GM18907 (cell line): Measurements from ENCODE around the gene YTHDF1.

Experiments
- ATAC-seq: cut with Tn5 transposase; IDR thresholded peaks from one replicate; pipeline ENCODE4 v1.9.1; 2021; ENCODE audit warnings: mild to moderate bottlenecking, moderate library complexity; ENCODE audit not compliant: unreplicated experiment

Gene YTHDF1

DNA sequence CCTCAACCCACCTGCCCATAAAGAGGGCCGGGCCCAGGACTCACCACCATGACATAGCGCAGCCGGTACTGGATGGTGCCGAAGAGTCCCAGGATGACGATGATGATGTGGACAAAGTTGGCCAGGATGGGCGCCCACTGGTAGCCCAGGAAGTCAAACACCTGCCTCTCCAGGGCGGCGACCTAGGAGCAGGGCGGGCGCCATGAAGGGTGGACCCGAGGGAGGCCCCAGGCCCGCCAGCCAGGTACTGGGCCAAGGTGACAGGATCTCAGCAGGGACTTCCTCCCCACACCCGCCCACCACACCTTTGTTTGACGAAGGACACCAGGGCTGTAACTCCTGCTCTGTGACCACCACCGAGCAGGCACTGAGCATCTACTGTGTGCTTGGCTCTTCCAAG, 34.0 kb upstream of the YTHDF1 start:
- no peak for ATAC-seq

DNA sequence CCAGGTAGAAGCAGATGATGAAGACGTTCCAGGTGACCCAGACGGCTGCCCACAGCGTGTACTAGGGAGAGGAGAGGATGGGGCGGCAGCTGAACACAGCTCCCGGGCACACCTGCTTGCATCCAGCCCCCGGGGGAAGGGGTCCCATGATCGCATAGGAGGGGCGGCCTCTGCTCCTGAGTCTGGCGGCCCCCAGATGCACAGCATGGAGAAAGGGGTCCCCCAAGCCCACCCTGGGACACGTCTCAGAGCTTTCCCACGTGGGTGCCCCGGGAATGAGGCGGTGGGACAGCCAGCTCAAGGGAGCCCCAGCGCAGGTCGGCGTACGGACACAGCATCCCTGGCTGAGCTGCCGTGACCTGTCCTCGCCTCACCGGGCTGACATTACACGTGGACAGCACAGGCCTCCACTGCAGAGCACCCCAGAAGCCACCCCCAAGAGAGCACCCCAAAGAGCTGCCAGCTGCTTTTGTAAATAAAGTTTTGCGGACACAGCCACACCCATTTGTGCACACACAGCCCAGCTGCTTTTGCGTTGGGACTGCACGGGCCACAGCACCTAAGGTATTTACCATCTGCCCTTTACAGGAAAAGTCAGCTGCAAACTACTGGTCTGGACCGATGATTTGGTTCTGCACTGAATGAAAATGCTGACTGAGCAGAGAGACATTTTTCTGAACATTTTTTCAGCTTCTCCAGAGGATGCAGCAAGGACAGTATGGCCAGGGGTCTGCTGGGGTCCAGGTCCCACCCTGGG, 33.1 kb upstream of the YTHDF1 start:
- no peak for ATAC-seq

DNA sequence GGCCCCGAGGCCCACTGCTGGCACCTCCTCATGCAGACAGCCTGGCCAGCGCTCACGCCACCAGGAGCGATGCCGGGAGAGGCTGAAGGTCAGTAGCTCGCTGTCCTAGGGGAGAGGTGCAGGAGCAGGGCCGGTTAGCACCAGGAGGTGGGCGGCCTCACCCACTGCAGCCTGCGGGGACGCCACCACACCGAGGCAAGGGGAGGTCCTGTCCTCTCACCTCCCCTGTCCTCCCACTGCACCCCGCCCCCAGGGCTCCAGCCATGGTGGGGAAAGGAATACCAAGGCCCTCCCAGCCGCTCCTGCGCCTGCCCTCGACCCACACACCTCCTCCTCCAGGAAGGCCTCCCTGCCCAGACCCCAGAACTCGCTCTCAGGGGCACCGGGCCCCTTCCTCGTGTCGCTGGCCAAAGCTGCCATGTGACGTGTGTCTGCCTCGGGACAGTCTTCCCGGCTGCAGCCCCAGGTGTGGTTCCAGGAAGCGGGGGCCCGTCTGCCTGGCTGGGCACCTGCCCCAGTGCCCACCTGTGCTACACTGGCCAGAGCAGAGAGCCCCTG, 31.8 kb upstream of the YTHDF1 start:
- ATAC-seq: no peak

DNA sequence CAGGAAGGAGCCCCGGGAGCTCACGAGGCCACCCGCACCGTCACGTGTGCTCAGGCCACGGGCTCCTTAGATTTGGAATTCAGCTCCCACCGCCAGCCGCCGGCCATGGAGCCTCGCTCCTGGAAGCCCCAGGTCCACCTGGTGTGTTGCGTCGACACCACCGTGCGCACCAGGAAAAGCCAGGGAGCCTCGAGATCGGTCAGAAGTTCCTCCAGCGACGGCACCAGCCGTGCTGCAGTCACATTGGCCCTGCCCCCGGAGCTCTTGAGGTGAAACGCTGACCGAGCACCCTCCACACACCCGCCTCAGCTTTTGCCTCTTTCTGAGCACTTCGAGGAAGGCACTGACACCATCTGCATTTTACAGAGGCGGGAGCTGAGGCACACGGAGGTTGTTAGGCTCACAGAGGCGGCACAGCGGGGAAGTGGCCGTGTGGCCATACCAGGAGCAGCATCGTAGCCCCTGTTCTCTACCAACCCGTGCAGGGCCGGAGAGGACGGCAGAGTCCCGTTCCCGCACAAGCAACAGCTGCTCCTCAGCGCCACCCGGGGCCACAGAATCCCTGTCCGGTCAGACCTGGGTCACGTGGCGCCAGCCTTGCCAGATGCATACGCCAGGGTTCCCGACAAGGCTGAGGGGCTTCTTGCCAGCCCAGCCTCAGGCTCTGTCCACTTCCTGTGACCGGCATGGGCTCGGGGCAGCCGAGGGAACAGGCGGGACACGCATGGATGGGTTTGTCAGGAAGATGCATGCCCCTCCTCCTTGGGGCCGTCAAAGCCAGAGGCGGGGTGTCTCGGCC, 30.8 kb upstream of the YTHDF1 start:
- no peak for ATAC-seq

DNA sequence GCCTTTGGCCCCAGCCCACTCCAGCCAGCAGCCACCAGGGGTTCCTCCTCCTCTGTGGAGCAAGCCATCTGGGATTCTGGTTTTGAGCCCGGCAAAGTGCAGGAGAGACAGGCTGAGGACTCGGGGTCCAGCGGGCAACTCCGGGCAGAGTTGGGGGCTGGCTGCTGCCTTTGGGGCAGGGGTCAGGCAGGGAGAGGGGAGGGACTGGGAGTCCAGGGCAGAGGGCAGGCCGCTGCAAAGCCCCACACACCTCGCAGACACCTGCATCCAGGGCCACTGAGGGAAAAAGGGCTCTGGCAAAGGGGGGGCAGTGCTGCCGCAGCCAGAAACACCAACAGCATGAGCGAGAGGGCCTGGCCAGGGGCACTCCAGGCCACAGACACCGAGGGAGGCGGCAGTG, 28.5 kb upstream of the YTHDF1 start:
- ATAC-seq: no peak

DNA sequence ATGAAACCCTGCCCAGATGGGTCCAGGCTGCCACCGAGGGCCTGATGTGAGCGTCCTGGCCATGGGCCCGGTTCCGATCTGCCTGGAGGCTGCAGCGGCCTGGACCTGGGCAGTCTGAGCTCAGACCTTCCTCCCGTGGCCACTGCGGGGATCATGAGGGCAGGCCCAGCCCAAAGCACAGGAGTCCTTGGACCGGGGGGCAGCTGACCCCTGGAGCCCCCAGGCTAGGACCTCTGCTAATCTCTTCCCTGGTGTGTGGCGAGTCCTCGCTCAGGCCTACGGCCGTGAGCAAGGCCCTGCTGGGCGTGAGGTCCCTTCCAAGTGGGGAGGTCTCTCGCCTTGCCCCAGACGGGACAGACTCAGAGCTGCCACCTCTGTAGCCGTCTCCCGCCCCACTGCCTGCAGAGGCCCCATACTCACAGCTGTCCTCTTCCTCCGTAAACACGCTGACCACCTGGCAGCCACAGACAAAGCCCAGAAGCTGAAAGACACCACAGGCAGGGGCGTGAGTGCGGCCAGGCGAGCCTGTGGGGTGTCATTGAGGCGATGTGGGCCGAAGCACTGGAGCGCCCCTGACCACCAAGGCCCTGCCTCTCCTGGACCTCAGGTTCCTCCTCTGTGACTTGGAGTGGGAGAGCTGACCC, 27.8 kb upstream of the YTHDF1 start:
- no peak for ATAC-seq

DNA sequence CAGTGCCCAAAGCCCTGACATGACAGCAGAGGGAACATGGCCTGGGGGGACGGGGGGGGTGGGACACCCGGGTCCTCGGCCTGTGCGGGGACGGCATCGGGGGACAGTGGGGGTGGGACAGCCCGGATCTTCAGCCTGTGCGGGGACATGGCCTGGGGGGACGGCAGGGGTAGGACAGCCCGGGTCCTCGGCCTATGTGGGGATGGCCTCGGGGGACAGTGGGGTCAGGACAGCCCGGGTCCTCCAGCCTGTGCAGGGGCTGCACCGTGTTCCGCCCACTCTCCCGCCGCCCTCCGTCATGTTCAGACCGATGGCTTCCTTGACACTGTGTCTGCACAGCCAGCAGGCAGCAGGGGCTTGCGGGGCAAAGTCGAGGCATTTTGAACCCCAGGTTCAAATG, 26.8 kb upstream of the YTHDF1 start:
- ATAC-seq: no peak

DNA sequence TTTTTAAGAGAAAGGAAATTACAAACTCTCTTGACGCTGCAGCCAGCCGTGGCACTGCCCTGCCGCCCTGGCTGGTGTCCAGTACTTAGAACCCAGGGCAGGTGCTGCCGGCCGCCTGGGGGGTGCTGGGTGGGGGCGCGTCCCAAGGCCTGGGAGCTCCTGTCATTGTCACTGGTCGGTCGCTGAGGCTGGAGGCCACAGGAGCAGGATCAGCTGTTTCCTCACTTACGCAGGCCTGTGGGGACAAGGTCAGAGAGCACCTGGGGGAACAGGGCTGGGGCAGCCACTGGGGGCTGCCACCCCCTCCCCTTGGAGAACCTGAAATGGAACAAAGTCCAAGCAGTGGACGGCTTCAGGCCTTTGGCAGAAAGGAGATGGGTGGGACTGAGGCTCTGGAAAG, 25.3 kb upstream of the YTHDF1 start:
- ATAC-seq: no peak

DNA sequence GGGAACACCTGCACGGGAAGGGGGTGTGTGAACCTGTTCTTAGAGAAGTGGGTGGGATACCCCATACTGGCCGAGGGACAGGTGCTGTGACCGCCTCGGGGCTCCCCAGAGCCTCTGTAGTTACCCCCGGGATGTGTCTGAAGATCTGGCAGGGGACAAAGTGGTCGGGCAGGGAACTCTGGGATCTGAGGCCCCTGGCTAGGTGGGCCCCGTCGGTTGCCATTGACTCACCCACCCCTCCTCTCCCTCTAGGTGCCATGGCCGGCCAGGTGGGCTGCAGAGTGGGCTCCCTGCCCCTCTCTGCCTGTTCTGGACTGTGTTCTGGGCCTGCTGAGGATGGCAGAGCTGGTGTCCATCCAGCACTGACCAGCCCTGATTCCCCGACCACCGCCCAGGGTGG, 24.1 kb upstream of the YTHDF1 start:
- ATAC-seq: no peak

DNA sequence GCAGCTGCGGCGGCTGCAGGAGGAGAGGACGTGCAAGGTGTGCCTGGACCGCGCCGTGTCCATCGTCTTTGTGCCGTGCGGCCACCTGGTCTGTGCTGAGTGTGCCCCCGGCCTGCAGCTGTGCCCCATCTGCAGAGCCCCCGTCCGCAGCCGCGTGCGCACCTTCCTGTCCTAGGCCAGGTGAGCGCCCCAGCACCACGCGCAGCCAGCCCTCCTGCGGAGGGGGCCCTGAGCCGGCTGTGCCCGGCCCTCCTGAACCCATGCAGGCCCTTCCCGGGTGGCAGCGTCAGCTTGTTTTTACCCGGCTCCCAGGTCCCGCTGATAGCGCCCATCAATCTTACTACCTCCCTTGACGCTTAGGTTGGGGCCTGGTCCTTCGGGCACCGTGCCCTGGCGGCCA, 23.5 kb upstream of the YTHDF1 start:
- ATAC-seq: no peak

DNA sequence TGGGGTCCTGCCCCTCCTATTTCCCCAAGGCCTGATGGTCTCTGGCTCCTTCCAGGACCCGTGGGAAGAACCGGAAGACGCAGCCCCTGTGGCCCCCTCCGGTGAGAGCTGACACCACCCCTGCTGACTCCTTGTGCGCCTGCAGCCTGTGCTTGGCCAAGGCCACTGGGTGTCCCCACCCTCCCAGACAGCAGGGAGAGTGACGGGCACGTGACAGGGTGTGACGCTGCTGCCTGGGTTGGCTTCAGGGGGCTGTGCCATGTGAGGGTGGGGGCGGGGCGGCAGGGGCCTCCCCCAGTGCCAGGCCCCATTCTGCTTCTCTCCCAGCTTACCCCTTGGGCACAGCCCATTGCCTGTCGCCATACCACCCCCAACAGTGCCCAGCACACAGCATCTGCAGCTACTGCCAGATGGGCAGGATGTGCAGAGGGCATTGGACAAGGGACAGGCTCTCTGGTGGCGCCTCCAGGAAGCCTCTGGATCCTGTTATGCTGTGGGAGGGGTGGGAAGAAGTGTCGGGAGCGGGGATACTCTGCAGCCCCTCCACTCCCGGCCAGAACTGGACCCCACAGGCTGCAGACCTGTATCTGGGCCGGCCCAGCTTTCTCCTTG, 22.7 kb upstream of the YTHDF1 start:
- no peak for ATAC-seq

DNA sequence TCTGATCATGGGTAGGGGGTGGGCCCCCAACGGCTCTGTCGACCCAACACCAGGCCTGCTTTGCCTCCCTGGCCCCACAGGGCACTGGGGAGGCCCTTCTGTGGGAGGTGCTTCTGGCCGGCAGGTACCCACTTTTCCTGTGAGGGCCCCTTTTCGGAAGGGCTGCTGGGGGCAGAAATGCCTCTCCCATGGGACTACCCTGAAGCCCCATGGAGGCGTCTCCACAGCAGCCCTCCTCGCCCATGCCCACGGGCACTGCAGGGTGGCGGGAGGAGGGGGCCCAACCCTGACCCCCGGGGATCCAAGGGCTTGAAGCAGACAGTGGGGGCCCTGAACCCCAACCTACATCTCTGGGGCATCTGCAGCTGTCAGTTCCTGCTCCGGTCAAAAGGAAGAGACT, 22.1 kb upstream of the YTHDF1 start:
- ATAC-seq: no peak

DNA sequence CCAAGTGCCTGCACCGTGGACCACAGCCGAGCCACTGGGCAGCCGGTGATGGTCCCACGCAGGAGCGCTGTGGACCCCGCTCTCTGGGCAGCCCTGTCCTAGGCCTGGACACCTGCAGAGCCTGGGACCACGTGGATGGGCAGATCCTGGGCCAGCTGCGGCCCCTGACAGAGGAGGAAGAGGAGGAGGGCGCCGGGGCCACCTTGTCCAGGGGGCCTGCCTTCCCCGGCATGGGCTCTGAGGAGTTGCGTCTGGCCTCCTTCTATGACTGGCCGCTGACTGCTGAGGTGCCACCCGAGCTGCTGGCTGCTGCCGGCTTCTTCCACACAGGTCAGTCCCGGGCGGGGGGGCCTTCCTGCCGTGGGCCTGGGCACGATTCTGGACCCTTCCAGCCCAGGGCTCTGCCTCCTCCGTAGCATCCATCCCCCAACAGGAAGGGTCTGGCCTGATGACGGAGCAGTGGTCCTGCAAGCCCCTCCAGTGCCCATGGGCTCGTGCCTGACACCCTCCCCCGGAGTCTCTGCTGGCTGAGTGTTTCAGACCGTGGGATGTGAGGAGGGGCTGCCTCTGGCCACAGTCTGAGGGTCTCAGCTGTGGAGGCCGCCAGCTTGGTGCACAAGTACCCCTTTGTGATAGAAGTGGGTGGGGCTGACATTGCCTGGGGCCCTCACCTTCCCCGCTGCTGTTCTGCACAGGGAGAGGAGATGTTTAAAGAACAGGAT, 20.3 kb upstream of the YTHDF1 start:
- no peak for ATAC-seq

DNA sequence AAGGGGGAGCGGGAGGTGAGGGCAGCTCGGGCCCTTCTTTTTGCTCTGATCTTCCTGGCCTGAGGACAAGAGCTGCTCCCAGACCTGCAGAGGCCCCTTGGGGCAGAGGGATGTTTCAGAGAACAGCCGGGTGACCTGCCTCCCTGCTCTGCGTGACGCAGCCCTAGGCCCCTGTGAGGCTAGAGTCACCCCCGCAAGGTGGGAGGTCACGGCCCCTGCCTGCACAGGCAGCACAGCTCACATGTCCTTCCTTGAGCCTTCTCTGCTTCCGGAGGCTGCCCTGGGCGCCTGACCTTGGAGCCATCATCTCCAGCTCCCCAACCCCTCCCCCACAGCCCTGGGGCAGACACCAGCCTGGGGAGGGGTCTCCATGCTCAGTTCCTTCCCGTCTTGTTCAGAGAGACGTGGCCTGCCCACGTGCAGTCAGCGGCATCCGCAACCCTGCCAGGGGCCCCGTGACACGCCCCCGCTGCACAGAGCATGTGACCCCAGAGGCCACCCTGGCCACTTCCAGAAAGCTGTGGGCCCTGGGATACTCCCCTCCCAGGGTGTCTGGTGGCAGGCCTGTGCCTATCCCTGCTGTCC, 19.6 kb upstream of the YTHDF1 start, which contains the start of gene BIRC7:
TSS of gene BIRC7 (plus strand) at position 507 of the 585 bp plus-strand sequence. CDS start 192 bp downstream, outside the sequence.
- ATAC-seq: no peak

DNA sequence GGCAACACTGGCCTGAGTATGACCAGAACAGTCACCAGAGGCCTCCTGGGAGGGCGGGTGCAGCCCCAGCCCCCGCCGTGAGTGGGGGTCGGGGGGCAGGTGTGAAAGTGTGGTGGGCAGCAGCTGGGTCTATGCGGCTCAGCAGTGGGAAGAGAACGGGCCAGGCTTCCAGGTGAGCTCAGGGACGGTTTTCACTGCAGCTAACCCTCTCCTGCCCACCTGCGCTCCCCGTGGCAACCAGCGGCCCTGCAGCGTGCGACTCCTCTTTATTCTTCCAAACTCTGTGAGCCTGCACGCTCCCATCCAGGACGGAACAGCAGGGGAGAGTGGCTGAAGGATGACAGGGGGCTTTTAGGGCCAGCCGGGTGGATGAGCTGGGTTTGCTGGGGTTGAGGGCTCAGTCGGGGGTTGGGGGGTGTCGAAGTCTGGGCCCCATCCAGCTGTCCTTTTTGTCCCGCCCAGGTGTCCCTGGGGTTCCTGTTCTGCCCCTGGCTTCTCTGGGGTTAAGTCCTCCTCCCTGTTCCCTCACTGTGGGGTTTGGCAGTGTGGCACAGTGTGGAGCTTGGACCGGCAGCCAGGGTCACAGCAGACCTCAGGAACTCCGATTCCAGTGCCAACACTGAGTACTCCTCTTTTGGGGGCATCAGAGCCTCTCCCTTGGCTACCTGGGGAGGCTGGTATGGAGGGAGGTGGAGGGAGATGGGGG, 18.9 kb upstream of the YTHDF1 start:
- no peak for ATAC-seq

DNA sequence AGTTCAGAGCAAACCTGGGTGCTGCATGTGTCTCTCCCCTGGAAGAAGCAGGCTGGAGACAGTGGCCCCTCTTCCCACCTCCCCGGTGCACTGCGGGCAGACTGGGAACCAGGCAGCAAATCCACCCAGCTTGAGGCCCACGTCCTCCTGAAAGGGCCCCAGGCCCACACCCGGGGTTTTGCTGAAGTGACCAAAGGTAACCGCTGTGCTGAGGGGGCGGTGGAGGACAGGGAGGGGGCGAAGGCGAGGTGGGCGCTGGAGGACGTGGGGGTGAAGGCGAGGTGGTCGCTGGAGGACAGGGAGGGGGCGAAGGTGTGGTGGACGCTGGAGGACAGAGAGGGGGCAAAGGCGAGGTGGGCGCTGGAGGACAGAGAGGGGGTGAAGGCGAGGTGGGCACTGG, 18.0 kb upstream of the YTHDF1 start:
- no peak for ATAC-seq

DNA sequence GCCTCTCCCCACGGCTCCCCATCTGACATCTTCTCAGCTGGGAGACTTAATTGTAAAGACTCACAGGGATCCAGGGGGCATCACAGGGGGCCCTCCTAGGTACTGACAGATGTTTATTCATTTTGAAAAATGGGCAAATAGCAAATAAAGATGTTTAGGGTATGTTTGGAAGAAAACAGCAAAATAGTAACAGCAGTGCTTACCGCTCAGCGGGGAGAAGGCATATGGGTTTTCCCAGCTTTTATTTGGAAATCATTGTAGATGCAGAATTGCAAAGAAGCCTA, 17.1 kb upstream of the YTHDF1 start:
- no peak for ATAC-seq

DNA sequence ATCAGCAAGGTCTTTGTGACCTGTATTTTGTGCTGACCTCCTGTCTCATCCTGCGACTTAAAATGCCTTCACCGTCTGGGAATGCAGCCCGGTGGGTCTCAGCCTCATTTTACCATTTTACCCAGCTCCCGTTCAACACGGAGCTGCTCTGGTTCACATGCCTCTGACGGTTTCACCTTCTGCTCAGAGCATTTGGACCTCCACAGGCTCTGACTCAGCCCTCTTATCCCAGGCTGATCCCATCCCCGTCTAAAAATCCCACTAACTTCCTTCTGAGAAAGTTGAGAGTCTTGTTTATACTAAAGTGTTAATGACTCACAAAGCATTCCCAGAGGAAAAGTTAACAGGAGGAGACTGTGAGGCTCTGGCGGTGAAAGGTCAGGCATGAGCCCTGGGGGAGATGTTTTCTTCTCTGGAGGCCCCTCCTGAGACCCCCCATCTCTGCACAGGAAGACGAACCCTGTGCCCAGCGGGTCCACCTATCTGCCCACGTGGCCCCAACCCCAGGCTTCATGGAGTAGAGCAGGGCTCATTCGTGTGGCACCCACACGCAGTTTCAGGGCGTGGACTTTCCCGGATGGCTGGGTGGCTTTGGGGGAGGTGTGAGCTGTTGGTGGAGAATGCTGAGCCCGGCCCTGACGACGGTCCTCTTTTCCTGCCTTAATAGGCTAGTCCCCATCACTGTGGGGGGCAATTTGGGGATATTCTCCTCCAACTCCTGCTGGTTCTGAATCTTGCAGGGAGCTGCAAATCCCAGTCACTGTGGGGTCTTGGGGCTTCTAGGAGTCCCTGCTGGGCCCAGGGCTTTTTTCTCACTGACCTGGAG, 16.5 kb upstream of the YTHDF1 start:
- no peak for ATAC-seq

DNA sequence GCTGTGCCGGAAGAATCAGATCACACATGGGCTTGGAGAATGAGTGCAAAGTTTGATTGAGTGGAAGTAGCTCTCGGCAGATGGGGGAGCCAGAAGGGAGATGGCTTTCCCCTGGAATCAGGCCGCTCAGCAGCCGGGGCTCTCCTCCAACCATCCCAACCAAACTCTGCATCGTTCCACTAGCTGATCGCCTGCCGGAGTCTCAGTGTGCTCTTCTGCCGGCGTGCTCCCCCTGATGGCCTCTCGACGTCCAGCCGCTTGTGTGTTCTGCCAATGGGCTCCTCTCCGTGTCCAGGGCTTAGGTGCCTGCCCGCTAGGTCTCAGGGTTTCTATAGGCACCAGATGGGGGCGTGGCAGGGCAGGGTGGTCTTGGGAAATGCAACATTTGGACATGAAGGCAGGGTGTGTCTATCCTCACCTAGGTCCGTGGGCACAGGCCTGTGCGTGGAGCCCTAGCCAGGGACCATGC, 14.9 kb upstream of the YTHDF1 start:
- no peak for ATAC-seq
